H1 (cell line): ENCODE measurements around the gene GRIK4. TPM values are rescaled to one million over a fixed set of nuclear protein-coding genes. Genes with fewer than 3 reads are reported as not detected.

ENCODE experiments used
- CEBPB ChIP-seq: IDR thresholded peaks from 2 replicates; pipeline ENCODE4 v1.6.1; 2012; ENCODE audit warnings: low read depth, low read length
- RFX5 ChIP-seq: IDR thresholded peaks from 2 replicates; pipeline ENCODE4 v1.6.1; 2011; ENCODE audit warnings: low read depth, low read length, improper control_type of control experiment, borderline replicate concordance
- polyA plus RNA-seq, 7 experiments: library from polyadenylated mRNA; depleted of rRNA in 3 of 7; stranded (reverse) in 5 of 7; unstranded in 2 of 7; fragments of >200 nt in 5 of 7; fragments of 200-250 nt in 2 of 7; gene quantifications; 1 replicate in 5 of 7; 2 replicates in 1 of 7; 4 replicates in 1 of 7; pipeline versions ENCODE4 v1.2.1 to v1.2.3, GENCODE V29; 2011 to 2013; ENCODE audit warnings: missing spikeins in 2 of 7, mixed read lengths in 2 of 7
- total RNA-seq: library from RNA; stranded (reverse); fragmentation: NEBNext Ultra II Directional; extraction: Animal tissue kit (Norgen Biotek cat#: 25700); gene quantifications from 2 replicates; pipeline ENCODE4 v1.2.1, GENCODE V29; 2021
- TF ChIP-seq, protein P1 (sequence below), 3 experiments: IDR thresholded peaks; 1 replicate in 2 of 3; 2 replicates in 1 of 3; pipeline versions ENCODE4 v1.5.1 to v1.6.1; 2011; ENCODE audit warnings: low read length in 3 of 3, mild to moderate bottlenecking in 3 of 3, inconsistent platforms in 2 of 3, low read depth in 1 of 3, moderate library complexity in 1 of 3; ENCODE audit not compliant: insufficient read depth in 1 of 3; ENCODE audit errors: control extremely low read depth in 1 of 3

GRIK4 gene
- total and polyA plus RNA-seq, 2 of the 8 experiments (the other 6 are each of a cell fraction or from before 2014, with no cell fraction given) = 1.2 to 2.9 TPM

DNA sequence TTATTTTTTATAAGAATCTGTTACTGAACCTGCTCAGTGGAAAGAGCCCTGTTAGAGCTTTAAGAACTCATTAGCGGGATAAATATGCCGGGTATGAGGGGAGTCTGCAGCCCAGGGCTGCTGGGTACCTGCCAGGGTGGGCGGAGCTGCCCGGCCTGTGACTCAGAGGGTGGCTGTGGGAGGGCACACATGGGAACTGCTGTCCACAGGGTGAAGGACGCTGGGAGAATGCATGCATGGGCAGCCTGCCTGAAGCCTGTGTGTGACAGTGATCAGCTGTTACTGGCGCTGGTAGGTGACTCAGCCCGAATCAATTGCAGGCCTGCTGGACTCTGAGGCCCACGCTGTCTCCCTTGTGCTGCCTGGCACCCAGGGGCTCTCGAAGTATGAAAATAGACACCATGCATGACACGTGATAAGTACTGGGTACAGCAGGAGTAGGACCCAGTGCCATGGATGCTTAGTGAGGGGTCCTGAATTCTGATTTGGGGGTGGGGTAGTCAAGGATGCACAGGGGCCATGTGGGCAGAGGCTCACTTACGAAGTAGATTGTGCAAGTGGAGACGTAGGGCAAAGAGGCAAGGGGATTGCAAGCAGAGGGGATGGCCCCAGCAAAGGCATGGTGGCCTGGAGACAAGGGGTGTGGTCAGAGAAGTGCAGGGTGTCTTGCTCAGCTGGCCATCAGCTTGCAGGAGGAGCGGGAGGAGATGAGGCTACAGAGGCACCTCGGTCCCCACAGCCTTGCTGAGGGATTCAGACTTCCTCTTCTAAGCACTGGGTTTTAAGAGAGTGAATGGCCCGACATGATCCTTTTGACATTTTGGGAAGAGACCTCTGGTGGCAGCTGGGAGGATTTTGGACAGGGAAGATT, 36.5 kb downstream of the GRIK4 start (continued):
- TF ChIP-seq RFX5 (no peak), CEBPB (no peak)
- TF ChIP-seq, protein P1, sequence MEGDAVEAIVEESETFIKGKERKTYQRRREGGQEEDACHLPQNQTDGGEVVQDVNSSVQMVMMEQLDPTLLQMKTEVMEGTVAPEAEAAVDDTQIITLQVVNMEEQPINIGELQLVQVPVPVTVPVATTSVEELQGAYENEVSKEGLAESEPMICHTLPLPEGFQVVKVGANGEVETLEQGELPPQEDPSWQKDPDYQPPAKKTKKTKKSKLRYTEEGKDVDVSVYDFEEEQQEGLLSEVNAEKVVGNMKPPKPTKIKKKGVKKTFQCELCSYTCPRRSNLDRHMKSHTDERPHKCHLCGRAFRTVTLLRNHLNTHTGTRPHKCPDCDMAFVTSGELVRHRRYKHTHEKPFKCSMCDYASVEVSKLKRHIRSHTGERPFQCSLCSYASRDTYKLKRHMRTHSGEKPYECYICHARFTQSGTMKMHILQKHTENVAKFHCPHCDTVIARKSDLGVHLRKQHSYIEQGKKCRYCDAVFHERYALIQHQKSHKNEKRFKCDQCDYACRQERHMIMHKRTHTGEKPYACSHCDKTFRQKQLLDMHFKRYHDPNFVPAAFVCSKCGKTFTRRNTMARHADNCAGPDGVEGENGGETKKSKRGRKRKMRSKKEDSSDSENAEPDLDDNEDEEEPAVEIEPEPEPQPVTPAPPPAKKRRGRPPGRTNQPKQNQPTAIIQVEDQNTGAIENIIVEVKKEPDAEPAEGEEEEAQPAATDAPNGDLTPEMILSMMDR (IDR thresholded peaks at IDR 0.05; ENCODE audit: control extremely low read depth in 1 of 3, insufficient read depth in 1 of 3, low read depth in 1 of 3, low read length in 3 of 3) = peak in 2 of 3 experiments; percentile 21 to 43; a peak in 3 of 4 replicates
- TF ChIP-seq, all 59 proteins: peak for 2
